ENCODE measurements around the gene TAS2R16. TPM values are rescaled to one million over a fixed set of nuclear protein-coding genes. Genes with fewer than 3 reads are reported as not detected.

The TAS2R16 gene
- not detected in 2 replicates for total RNA-seq (2016; rRNA removed; fragmentation: Illumina TruSeq; extraction: Trizol)
- total RNA-seq (2016; cell fraction: cytosol; rRNA removed; fragmentation: Illumina TruSeq; extraction: Trizol; ENCODE audit: low read depth): not detected in 2 replicates
- not detected in 2 replicates for total RNA-seq (2016; cell fraction: insoluble cytoplasmic fraction; rRNA removed; fragmentation: Illumina TruSeq; extraction: Trizol)
- not detected in 2 replicates for total RNA-seq (2016; cell fraction: membrane; rRNA removed; fragmentation: Illumina TruSeq; extraction: Trizol)
- total RNA-seq (2016; cell fraction: nucleus; rRNA removed; fragmentation: Illumina TruSeq; extraction: Trizol): not detected in 2 replicates
- not detected in 2 replicates for polyA plus RNA-seq (2011; rRNA removed)
- not detected in 2 replicates for polyA plus RNA-seq (2011; cell fraction: cytosol; rRNA removed)
- not detected in 2 replicates for polyA plus RNA-seq (2011; cell fraction: nucleus; rRNA removed)
- polyA plus RNA-seq (2012): not detected in 2 replicates
- polyA plus RNA-seq (2016; cell fraction: cytosol; fragmentation: Illumina TruSeq; extraction: Trizol; ENCODE audit: low read depth): not detected in 2 replicates
- polyA plus RNA-seq (2016; cell fraction: insoluble cytoplasmic fraction; fragmentation: Illumina TruSeq; extraction: Trizol; ENCODE audit: low read depth): not detected in 2 replicates
- polyA plus RNA-seq (2016; cell fraction: membrane; fragmentation: Illumina TruSeq; extraction: Trizol; ENCODE audit: low read depth): not detected in 2 replicates
- polyA plus RNA-seq (2016; cell fraction: nucleus; fragmentation: Illumina TruSeq; extraction: Trizol; ENCODE audit: insufficient read depth, low read depth): not detected in 2 replicates
- not detected in 2 replicates for polyA minus RNA-seq (2011; rRNA and poly(A)+ RNA removed; ENCODE audit: low replicate concordance)
- polyA minus RNA-seq (2011; cell fraction: cytosol; rRNA and poly(A)+ RNA removed): not detected in 2 replicates
- polyA minus RNA-seq (2011; cell fraction: nucleus; rRNA and poly(A)+ RNA removed): not detected in 2 replicates
- not detected for Bru-seq, nascent RNA
- not detected for BruChase-seq, experiment 1, labeled RNA remaining after a 6-hour chase
- not detected for BruChase-seq, experiment 2, labeled RNA remaining after a 2-hour chase
- long read RNA-seq, experiment 1: 0 reads
- long read RNA-seq, experiment 2: 0 reads

- CTCF ChIA-PET (ENCODE audit: low intra/inter-chr PET ratio, low total read pairs): no interaction called here
- H4K20me1 ChIP-seq (ENCODE audit: insufficient read depth, low read length): no peaks in the 10 kb centered on the region
- no peaks in the 10 kb centered on the region for H3K36me3 ChIP-seq (replicated peaks in 1 of 2; ENCODE audit: control insufficient read depth in 1 of 2, insufficient read depth in 2 of 2, low read length in 2 of 2)
- ATAC-seq (no peak), DNase-seq (ENCODE audit: low spot score) (no peak), FAIRE-seq (no peak)
- in situ Hi-C loops (cut with HindIII; ENCODE audit: extremely low pct_ligation_motif_present, low pct_unique_long_range_greater_than_20kb): no loop called here
- H3K4me3 ChIP-seq (replicated peaks in 1 of 3; ENCODE audit: insufficient read depth in 1 of 3, low read depth in 2 of 3, low read length in 3 of 3): no peak within 1 kb of the TSS
- intact Hi-C loops (cut with micrococcal nuclease; ENCODE audit: unreplicated experiment): no loop called here
- H3K27ac ChIP-seq (ENCODE audit: extremely low read length, insufficient read depth, low read length): no peak within 1 kb of the TSS
- no peaks in the 10 kb centered on the region for H3K9me3 ChIP-seq (ENCODE audit: low read length)
- H3K4me1 ChIP-seq (ENCODE audit: insufficient read depth, low read length): no peaks in the 10 kb centered on the region
- BruUV-seq (replicated peaks): no TSS peak
- POLR2A ChIA-PET: no interaction called here
- H3K9ac ChIP-seq (ENCODE audit: insufficient read depth, low read depth, low read length): no peak within 1 kb of the TSS
- no peaks in the 10 kb centered on the region for H3K79me2 ChIP-seq (ENCODE audit: insufficient read depth, low read length)
- no peak within 1 kb of the TSS for H3K4me2 ChIP-seq (ENCODE audit: low read depth, low read length)
- H3K27me3 ChIP-seq (ENCODE audit: control insufficient read depth in 1 of 2, insufficient read depth in 2 of 2, low read length in 2 of 2): no peaks in the 10 kb centered on the region
- no peak within 1 kb of the TSS for H2AFZ ChIP-seq (ENCODE audit: low read length)
- no peak for TF ChIP-seq ZNF589 (CRISPR knock-in tag; conservative IDR thresholded peaks at IDR 0.05)
- TF ChIP-seq ZBTB14 (CRISPR knock-in tag; IDR thresholded peaks at IDR 0.05): no peak
- TF ChIP-seq FIP1L1 (IDR thresholded peaks at IDR 0.05; ENCODE audit: borderline replicate concordance, insufficient read depth, low read depth, low read length): no peak
- TF ChIP-seq MTA1 (CRISPR knock-in tag; IDR thresholded peaks at IDR 0.05; ENCODE audit: borderline replicate concordance): no peak
- no peak for TF ChIP-seq HOXA9 (CRISPR knock-in tag; IDR thresholded peaks at IDR 0.05; ENCODE audit: borderline replicate concordance)
- no peak for TF ChIP-seq TFDP1 (CRISPR knock-in tag; IDR thresholded peaks at IDR 0.05; ENCODE audit: borderline replicate concordance)
- no peak for TF ChIP-seq ZNF766 (CRISPR knock-in tag; IDR thresholded peaks at IDR 0.05; ENCODE audit: borderline replicate concordance)
- no peak for TF ChIP-seq KDM6A (CRISPR knock-in tag; IDR thresholded peaks at IDR 0.05; ENCODE audit: low read depth)
- TF ChIP-seq EZH2 (conservative IDR thresholded peaks at IDR 0.05; ENCODE audit: low read depth, low read length): no peak
- no peak for TF ChIP-seq RAD51 (IDR thresholded peaks at IDR 0.05; ENCODE audit: borderline replicate concordance)
- TF ChIP-seq ZNF484 (CRISPR knock-in tag; IDR thresholded peaks at IDR 0.05; ENCODE audit: borderline replicate concordance, low read depth): no peak
- TF ChIP-seq TCF7 (IDR thresholded peaks at IDR 0.05; ENCODE audit: low read depth): no peak
- no peak for TF ChIP-seq FOXC1 (CRISPR knock-in tag; IDR thresholded peaks at IDR 0.05; ENCODE audit: borderline replicate concordance)
These were observed at the start of gene TAS2R16 for GRCh38 chr7:122995600-122995999. Gene TAS2R16 (minus strand): TSS chr7:122995700. CDS start chr7:122995634, 66 bp downstream.

All from HepG2 (cell line).